HepG2 (cell line): ENCODE data around the gene GNAS-AS1. TPM values are rescaled to one million over a fixed set of nuclear protein-coding genes. Genes with fewer than 3 reads are reported as not detected.

Experiments
- ATAC-seq: fragments of 200-7000 bp; cut with Tn5 transposase; 3 replicates; pipeline ENCODE4 v1.9.1; 2020; ENCODE audit warnings: mild to moderate bottlenecking, moderate library complexity
- BruUV-seq: library from RNA; stranded (reverse); fragments of 400-500 nt; replicated peaks from 2 replicates; lab custom pipeline; 2021; lab: Mats Ljungman, UMichigan
- CTCF ChIA-PET: fragments of 300-600 bp; formaldehyde crosslinking; extraction: SDS; loops from one replicate; lab custom pipeline; 2021; ENCODE audit warnings: low total read pairs, inconsistent platforms, low intra/inter-chr PET ratio; lab: Yijun Ruan, JAX
- POLR2A ChIA-PET: fragments of 350-600 bp; sonication (Branson Sonifier 250); formaldehyde crosslinking; loops from one replicate; lab custom pipeline; 2020; ENCODE audit warnings: antibody characterized with exemption, inconsistent platforms; lab: Yijun Ruan, JAX
- DNase-seq: peaks from one replicate; pipeline ENCODE4 v3.0.0-alpha.2; 2015; ENCODE audit warnings: low spot score
- FAIRE-seq: peaks from 3 replicates; lab custom pipeline; 2011; peaks lifted over from hg19 to GRCh38; lab: Jason Lieb, UNC
- H2AFZ ChIP-seq: one replicate; pipeline ENCODE4 v1.6.1; 2011; ENCODE audit warnings: low read length, inconsistent platforms
- H3K27ac ChIP-seq: fragments of 300-600 bp; 3 replicates; pipeline ENCODE4 v1.8.0; 2011; ENCODE audit warnings: mixed run types, mild to moderate bottlenecking, mixed read lengths, low read length, inconsistent platforms; ENCODE audit not compliant: insufficient read depth; ENCODE audit errors: extremely low read length
- H3K27me3 ChIP-seq, 2 experiments: fragments of 200-600 bp in 1 of 2; 2 replicates in 1 of 2; 3 replicates in 1 of 2; pipeline versions ENCODE4 v1.6.0 to v1.8.0; 2011; ENCODE audit warnings: low read length in 2 of 2, mild to moderate bottlenecking in 2 of 2, moderate library complexity in 2 of 2, inconsistent platforms in 1 of 2; ENCODE audit not compliant: insufficient read depth in 2 of 2, control insufficient read depth in 1 of 2
- H3K36me3 ChIP-seq, 2 experiments: fragments of 200-600 bp in 1 of 2; replicated peaks in 1 of 2; 2 replicates in 1 of 2; 3 replicates in 1 of 2; pipeline versions ENCODE4 v1.5.1 to v1.8.0; 2011; ENCODE audit warnings: low read length in 2 of 2, inconsistent platforms in 1 of 2; ENCODE audit not compliant: insufficient read depth in 2 of 2, control insufficient read depth in 1 of 2
- H3K4me1 ChIP-seq: 2 replicates; pipeline ENCODE4 v1.5.1; 2012; ENCODE audit warnings: low read length, inconsistent platforms; ENCODE audit not compliant: insufficient read depth
- H3K4me2 ChIP-seq: 2 replicates; pipeline ENCODE4 v1.6.0; 2011; ENCODE audit warnings: low read depth, low read length, inconsistent platforms
- H3K4me3 ChIP-seq, 3 experiments: fragments of 200-600 bp in 1 of 3; sonication (generic), shearing (Covaris generic) in 1 of 3; replicated peaks in 1 of 3; 2 replicates each; pipeline ENCODE4 v1.5.1; 2011 to 2016; ENCODE audit warnings: low read length in 3 of 3, inconsistent platforms in 2 of 3, low read depth in 2 of 3, mild to moderate bottlenecking in 2 of 3, control low read depth in 1 of 3, mixed read lengths in 1 of 3; ENCODE audit not compliant: insufficient read depth in 1 of 3
- H3K79me2 ChIP-seq: one replicate; pipeline ENCODE4 v1.6.1; 2011; ENCODE audit warnings: low read length, inconsistent platforms; ENCODE audit not compliant: insufficient read depth
- H3K9ac ChIP-seq: 2 replicates; pipeline ENCODE4 v1.6.0; 2011; ENCODE audit warnings: mild to moderate bottlenecking, low read depth, low read length, inconsistent platforms; ENCODE audit not compliant: insufficient read depth
- H3K9me3 ChIP-seq: 2 replicates; pipeline ENCODE4 v1.5.1; 2012; ENCODE audit warnings: mild to moderate bottlenecking, low read length
- H4K20me1 ChIP-seq: 2 replicates; pipeline ENCODE4 v1.6.0; 2011; ENCODE audit warnings: inconsistent platforms, mild to moderate bottlenecking, low read length, moderate library complexity; ENCODE audit not compliant: insufficient read depth
- CTCF ChIP-seq: sonication (generic); formaldehyde crosslinking; IDR thresholded peaks from 2 replicates; pipeline ENCODE4 v1.5.0; 2020; ENCODE audit warnings: mild to moderate bottlenecking, missing genetic modification reagents, moderate library complexity
- DZIP1 ChIP-seq: sonication (generic); formaldehyde crosslinking; IDR thresholded peaks from 2 replicates; pipeline ENCODE4 v1.5.0; 2020; ENCODE audit warnings: mild to moderate bottlenecking, missing genetic modification reagents
- HNRNPLL ChIP-seq: fragments of 200-400 bp; formaldehyde crosslinking; IDR thresholded peaks from 2 replicates; pipeline ENCODE4 v1.6.1; 2017; ENCODE audit warnings: mild to moderate bottlenecking, low read depth, low read length; ENCODE audit not compliant: poor library complexity, severe bottlenecking
- TCF7L2 ChIP-seq: IDR thresholded peaks from 2 replicates; pipeline ENCODE4 v1.6.1; 2011; ENCODE audit warnings: mild to moderate bottlenecking, low read depth, low read length, moderate library complexity
- WGBS: methylation state at CpG from one replicate; pipeline ENCODE4 v1.1.6; 2017; ENCODE audit warnings: low lambda C conversion rate; 5-methylcytosine and 5-hydroxymethylcytosine counted together
- in situ Hi-C: cut with HindIII; loops from 2 replicates; pipeline ENCODE4 v1.10.0; 2017; ENCODE audit warnings: low pct_unique_long_range_greater_than_20kb; ENCODE audit not compliant: extremely low pct_ligation_motif_present
- intact Hi-C: fragments of 100-400 bp; cut with micrococcal nuclease; formaldehyde crosslinking; loops from one replicate; pipeline ENCODE4 v1.10.0; 2022; ENCODE audit not compliant: unreplicated experiment
- polyA plus RNA-seq, 8 experiments: library from polyadenylated mRNA; depleted of rRNA in 3 of 8; stranded (reverse) in 7 of 8; unstranded in 1 of 8; fragments of >200 nt; fragmentation: Illumina TruSeq in 4 of 8; extraction: Trizol in 4 of 8; gene quantifications; 2 replicates each; pipeline versions ENCODE4 v1.2.1 to v1.2.3, GENCODE V29; 2011 to 2016; ENCODE audit warnings: low read depth in 4 of 8, missing spikeins in 1 of 8, mixed read lengths in 1 of 8; ENCODE audit not compliant: insufficient read depth in 1 of 8
- total RNA-seq, 5 experiments: library from RNA; depleted of rRNA; stranded (reverse); fragments of >200 nt; fragmentation: Illumina TruSeq; extraction: Trizol; gene quantifications; 2 replicates each; pipeline ENCODE4 v1.2.3, GENCODE V29; 2016; ENCODE audit warnings: low read depth in 1 of 5
- TF ChIP-seq, protein P1 (sequence below): sonication (generic); formaldehyde crosslinking; IDR thresholded peaks from 2 replicates; pipeline ENCODE4 v1.4.0; 2020; ENCODE audit warnings: missing genetic modification reagents
- TF ChIP-seq, protein P2 (sequence below): sonication (generic); formaldehyde crosslinking; IDR thresholded peaks from 2 replicates; pipeline ENCODE4 v1.8.0; 2023; ENCODE audit warnings: mild to moderate bottlenecking, missing genetic modification reagents

Gene GNAS-AS1
- total and polyA plus RNA-seq, 2 of the 13 experiments (the other 11 are each of a cell fraction or from before 2014, with no cell fraction given), result not detected

DNA sequence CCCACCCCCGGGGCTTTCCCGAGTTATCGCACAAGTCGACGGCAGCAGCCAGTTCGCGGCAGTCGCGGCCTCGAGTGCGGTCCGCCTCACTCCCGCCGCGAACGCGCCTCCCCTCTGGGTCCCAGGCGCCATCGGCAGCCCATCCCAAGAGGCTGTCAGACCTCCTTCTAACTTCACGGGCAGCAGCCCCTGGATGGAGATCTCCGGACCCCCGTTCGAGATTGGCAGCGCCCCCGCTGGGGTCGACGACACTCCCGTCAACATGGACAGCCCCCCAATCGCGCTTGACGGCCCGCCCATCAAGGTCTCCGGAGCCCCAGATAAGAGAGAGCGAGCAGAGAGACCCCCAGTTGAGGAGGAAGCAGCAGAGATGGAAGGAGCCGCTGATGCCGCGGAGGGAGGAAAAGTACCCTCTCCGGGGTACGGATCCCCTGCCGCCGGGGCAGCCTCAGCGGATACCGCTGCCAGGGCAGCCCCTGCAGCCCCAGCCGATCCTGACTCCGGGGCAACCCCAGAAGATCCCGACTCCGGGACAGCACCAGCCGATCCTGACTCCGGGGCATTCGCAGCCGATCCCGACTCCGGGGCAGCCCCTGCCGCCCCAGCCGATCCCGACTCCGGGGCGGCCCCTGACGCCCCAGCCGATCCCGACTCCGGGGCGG lies 3.4 kb upstream of the GNAS-AS1 start (continued):
- TF ChIP-seq, protein P1, sequence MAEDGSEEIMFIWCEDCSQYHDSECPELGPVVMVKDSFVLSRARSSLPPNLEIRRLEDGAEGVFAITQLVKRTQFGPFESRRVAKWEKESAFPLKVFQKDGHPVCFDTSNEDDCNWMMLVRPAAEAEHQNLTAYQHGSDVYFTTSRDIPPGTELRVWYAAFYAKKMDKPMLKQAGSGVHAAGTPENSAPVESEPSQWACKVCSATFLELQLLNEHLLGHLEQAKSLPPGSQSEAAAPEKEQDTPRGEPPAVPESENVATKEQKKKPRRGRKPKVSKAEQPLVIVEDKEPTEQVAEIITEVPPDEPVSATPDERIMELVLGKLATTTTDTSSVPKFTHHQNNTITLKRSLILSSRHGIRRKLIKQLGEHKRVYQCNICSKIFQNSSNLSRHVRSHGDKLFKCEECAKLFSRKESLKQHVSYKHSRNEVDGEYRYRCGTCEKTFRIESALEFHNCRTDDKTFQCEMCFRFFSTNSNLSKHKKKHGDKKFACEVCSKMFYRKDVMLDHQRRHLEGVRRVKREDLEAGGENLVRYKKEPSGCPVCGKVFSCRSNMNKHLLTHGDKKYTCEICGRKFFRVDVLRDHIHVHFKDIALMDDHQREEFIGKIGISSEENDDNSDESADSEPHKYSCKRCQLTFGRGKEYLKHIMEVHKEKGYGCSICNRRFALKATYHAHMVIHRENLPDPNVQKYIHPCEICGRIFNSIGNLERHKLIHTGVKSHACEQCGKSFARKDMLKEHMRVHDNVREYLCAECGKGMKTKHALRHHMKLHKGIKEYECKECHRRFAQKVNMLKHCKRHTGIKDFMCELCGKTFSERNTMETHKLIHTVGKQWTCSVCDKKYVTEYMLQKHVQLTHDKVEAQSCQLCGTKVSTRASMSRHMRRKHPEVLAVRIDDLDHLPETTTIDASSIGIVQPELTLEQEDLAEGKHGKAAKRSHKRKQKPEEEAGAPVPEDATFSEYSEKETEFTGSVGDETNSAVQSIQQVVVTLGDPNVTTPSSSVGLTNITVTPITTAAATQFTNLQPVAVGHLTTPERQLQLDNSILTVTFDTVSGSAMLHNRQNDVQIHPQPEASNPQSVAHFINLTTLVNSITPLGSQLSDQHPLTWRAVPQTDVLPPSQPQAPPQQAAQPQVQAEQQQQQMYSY, result no peak
- TF ChIP-seq TCF7L2 (no peak), DZIP1 (CRISPR knock-in tag) (no peak)

GRCh38 chr20:58853466-58853865 lies 2.8 kb upstream of the GNAS-AS1 start:
- Histone ChIP-seq H3K4me1 (no peaks in the 10 kb centered on the region), H3K27ac (no peak overlapping the region), H3K27me3 (peaks cover 0 to 22% of the 10 kb centered on the region in 2 experiments; a peak in 4 of 5 replicates), H3K4me3 (no peak overlapping the region), H3K9ac (no peak overlapping the region), H4K20me1 (no peaks in the 10 kb centered on the region), H3K9me3 (no peaks in the 10 kb centered on the region), H3K4me2 (no peak overlapping the region), H2AFZ (no peak overlapping the region), H3K79me2 (no peaks in the 10 kb centered on the region), H3K36me3 (no peaks in the 10 kb centered on the region)
- TF ChIP-seq HNRNPLL (peak; percentile 7), CTCF (CRISPR knock-in tag) (no peak)
- TF ChIP-seq, protein P2, sequence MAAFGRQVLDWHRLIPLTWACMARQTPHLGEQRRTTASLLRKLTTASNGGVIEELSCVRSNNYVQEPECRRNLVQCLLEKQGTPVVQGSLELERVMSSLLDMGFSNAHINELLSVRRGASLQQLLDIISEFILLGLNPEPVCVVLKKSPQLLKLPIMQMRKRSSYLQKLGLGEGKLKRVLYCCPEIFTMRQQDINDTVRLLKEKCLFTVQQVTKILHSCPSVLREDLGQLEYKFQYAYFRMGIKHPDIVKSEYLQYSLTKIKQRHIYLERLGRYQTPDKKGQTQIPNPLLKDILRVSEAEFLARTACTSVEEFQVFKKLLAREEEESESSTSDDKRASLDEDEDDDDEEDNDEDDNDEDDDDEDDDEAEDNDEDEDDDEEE (CRISPR knock-in tag), result no peak
- ChIA-PET POLR2A (no interaction called here), CTCF (interaction anchor here (1.7 kb wide), 2 partner anchors 372 to 617 kb away, joined by 3 to 7 read pairs; no protein-coding TSS in a partner anchor)
- 30% methylated on average over 4 of the region's 6 CpGs for WGBS
- intact Hi-C loops (no loop called here), in situ Hi-C loops (no loop called here)
- BruUV-seq, result no TSS peak
- FAIRE-seq, result no peak
- ATAC-seq, result peak; percentile 15; the same call in 2 of the 3 replicates
- no peak for DNase-seq
